Mammary epithelial cell (primary cell): ENCODE measurements around the gene BEGAIN.

Experiments used
- EZH2 ChIP-seq: IDR thresholded peaks from 2 replicates; pipeline ENCODE4 v1.6.1; 2012; ENCODE audit warnings: low read length, inconsistent platforms, borderline replicate concordance
- TF ChIP-seq, protein P1 (sequence below), 2 donors: IDR thresholded peaks in 1 of 2; conservative IDR thresholded peaks in 1 of 2; 2 replicates each; pipeline ENCODE4 v1.5.1; 2011 to 2012; ENCODE audit warnings: inconsistent platforms in 2 of 2, low read length in 2 of 2, mild to moderate bottlenecking in 2 of 2, control low read depth in 1 of 2, low read depth in 1 of 2; ENCODE audit not compliant: insufficient read depth in 1 of 2; ENCODE audit errors: extremely low read depth in 1 of 2

- TF ChIP-seq, protein P1, sequence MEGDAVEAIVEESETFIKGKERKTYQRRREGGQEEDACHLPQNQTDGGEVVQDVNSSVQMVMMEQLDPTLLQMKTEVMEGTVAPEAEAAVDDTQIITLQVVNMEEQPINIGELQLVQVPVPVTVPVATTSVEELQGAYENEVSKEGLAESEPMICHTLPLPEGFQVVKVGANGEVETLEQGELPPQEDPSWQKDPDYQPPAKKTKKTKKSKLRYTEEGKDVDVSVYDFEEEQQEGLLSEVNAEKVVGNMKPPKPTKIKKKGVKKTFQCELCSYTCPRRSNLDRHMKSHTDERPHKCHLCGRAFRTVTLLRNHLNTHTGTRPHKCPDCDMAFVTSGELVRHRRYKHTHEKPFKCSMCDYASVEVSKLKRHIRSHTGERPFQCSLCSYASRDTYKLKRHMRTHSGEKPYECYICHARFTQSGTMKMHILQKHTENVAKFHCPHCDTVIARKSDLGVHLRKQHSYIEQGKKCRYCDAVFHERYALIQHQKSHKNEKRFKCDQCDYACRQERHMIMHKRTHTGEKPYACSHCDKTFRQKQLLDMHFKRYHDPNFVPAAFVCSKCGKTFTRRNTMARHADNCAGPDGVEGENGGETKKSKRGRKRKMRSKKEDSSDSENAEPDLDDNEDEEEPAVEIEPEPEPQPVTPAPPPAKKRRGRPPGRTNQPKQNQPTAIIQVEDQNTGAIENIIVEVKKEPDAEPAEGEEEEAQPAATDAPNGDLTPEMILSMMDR (conservative IDR thresholded peaks at IDR 0.05 in 1 of 2, IDR thresholded peaks at IDR 0.05 in 1 of 2; ENCODE audit: extremely low read depth in 1 of 2, insufficient read depth in 1 of 2, low read depth in 1 of 2, low read length in 2 of 2): no peak
- no peak for TF ChIP-seq EZH2
Observed at GRCh38 chr14:100495917-100496316, 91.3 kb downstream of the BEGAIN start.
